Osteocyte (in vitro differentiated cells): ENCODE measurements around the gene ENOX1. TPM values are rescaled to one million over a fixed set of nuclear protein-coding genes. Genes with fewer than 3 reads are reported as not detected.

ENCODE experiments used
- DNase-seq: peaks from one replicate; pipeline ENCODE4 v3.0.0; 2021; ENCODE audit warnings: mixed read lengths; ENCODE audit not compliant: unreplicated experiment; ENCODE audit errors: extremely low spot score
- H3K27ac Mint-ChIP-seq: one replicate; pipeline ENCODE4 v1.8.0; 2021; ENCODE audit warnings: mild to moderate bottlenecking, mixed read lengths; ENCODE audit not compliant: unreplicated experiment
- H3K27me3 Mint-ChIP-seq: one replicate; pipeline ENCODE4 v1.8.0; 2021; ENCODE audit warnings: mixed read lengths; ENCODE audit not compliant: unreplicated experiment
- H3K36me3 Mint-ChIP-seq: one replicate; pipeline ENCODE4 v1.8.0; 2021; ENCODE audit warnings: mixed read lengths; ENCODE audit not compliant: unreplicated experiment
- H3K4me1 Mint-ChIP-seq: one replicate; pipeline ENCODE4 v1.8.0; 2021; ENCODE audit warnings: mixed read lengths; ENCODE audit not compliant: unreplicated experiment
- H3K4me3 Mint-ChIP-seq: one replicate; pipeline ENCODE4 v1.8.0; 2021; ENCODE audit warnings: mild to moderate bottlenecking, moderate library complexity, mixed read lengths; ENCODE audit not compliant: unreplicated experiment
- H3K9me3 Mint-ChIP-seq: one replicate; pipeline ENCODE4 v1.8.0; 2021; ENCODE audit warnings: mixed read lengths; ENCODE audit not compliant: unreplicated experiment
- total RNA-seq: library from RNA; stranded (reverse); gene quantifications from 2 replicates; pipeline ENCODE4 v1.2.1, GENCODE V29; 2021
- TF ChIP-seq, protein P1 (sequence below): fragments of 200-600 bp; sonication (generic); IDR thresholded peaks from 2 replicates; pipeline ENCODE4 v1.5.0; 2021; ENCODE audit warnings: antibody characterized with exemption, mild to moderate bottlenecking, moderate library complexity

Gene ENOX1
- total RNA-seq, 1 donor from 2014 or later, result 5.9 TPM

DNA sequence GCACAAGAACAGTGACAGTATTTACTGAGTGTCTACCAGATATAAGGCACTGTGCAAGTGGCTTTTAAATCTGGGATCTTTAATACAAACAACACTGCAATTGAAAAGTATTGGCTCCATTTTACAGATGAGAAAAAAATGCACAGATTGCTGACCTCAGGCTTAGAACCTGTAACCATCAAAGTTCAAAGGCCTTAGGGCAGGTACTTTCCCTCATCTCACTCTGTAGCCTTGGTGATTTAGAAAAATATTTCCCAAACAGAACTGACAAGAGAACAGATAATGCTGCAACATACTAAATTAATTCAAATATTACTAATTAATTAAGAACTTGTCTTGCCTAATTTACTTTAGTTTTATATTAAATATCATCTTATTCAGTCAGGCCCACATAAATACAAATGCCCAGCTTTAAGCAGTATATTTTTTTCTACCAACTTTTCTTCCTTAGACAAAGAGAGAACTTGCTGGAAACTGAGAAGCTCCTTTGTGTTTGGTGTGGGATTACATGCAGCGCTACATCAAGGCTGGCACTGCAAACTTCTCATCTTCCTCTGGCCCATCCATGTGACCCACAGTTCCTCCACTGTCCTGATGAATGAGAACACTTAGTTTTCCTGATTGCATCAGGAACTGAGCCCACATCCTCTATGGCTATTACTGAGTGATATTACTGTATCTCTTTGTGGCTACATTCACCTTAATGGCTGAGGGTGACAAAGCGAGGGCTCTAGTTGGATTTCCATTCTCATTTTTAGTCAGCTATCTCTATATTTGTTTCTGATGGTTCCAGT lies 302.1 kb downstream of the ENOX1 start:
- no peaks in the 10 kb centered on the region for H3K27me3 Mint-ChIP-seq
- no peaks in the 10 kb centered on the region for H3K9me3 Mint-ChIP-seq
- no peak overlapping the region for H3K27ac Mint-ChIP-seq
- H3K36me3 Mint-ChIP-seq, result peaks cover 4% of the 10 kb centered on the region
- DNase-seq, result no peak
- no peaks in the 10 kb centered on the region for H3K4me1 Mint-ChIP-seq
- TF ChIP-seq, protein P1, sequence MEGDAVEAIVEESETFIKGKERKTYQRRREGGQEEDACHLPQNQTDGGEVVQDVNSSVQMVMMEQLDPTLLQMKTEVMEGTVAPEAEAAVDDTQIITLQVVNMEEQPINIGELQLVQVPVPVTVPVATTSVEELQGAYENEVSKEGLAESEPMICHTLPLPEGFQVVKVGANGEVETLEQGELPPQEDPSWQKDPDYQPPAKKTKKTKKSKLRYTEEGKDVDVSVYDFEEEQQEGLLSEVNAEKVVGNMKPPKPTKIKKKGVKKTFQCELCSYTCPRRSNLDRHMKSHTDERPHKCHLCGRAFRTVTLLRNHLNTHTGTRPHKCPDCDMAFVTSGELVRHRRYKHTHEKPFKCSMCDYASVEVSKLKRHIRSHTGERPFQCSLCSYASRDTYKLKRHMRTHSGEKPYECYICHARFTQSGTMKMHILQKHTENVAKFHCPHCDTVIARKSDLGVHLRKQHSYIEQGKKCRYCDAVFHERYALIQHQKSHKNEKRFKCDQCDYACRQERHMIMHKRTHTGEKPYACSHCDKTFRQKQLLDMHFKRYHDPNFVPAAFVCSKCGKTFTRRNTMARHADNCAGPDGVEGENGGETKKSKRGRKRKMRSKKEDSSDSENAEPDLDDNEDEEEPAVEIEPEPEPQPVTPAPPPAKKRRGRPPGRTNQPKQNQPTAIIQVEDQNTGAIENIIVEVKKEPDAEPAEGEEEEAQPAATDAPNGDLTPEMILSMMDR, result no peak
- no peak overlapping the region for H3K4me3 Mint-ChIP-seq

DNA sequence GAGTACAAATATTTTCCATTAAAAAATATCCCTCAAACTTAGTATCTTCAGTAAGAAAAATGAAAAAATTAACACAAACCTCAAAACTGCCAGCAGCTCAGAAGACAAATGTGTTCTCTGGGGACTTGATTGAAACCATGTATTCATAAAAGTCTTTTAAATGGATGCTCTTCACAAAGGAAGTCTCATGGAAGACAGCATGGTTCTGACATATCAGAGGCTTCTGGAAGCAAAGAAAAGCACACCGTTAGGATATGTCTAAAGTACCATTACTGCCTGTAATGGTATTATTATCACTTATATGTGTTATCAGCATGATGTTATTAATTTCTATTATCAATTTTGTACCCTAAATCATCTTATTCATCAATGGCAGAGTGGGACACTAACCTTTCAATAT lies 302.8 kb downstream of the ENOX1 start:
- peaks cover under 1% of the 10 kb centered on the region for H3K4me1 Mint-ChIP-seq
- TF ChIP-seq, protein P1, result no peak

GRCh38 chr13:43482641-43483040 lies 304.1 kb downstream of the ENOX1 start:
- TF ChIP-seq, protein P1, result no peak
- no peak for DNase-seq
- Mint-ChIP-seq H3K4me3 (no peak overlapping the region), H3K4me1 (peaks cover 14% of the 10 kb centered on the region), H3K27ac (no peak overlapping the region), H3K9me3 (no peaks in the 10 kb centered on the region), H3K27me3 (no peaks in the 10 kb centered on the region), H3K36me3 (peaks cover 4% of the 10 kb centered on the region)

More for the DNA sequence above, 302.8 kb downstream of the ENOX1 start:
- no peak for DNase-seq
- no peak overlapping the region for H3K27ac Mint-ChIP-seq
- H3K9me3 Mint-ChIP-seq, result no peaks in the 10 kb centered on the region
- no peak overlapping the region for H3K4me3 Mint-ChIP-seq
- no peaks in the 10 kb centered on the region for H3K27me3 Mint-ChIP-seq
- peaks cover 4% of the 10 kb centered on the region for H3K36me3 Mint-ChIP-seq

GRCh38 chr13:43482026-43482425 lies 304.7 kb downstream of the ENOX1 start:
- peaks cover 19% of the 10 kb centered on the region for H3K4me1 Mint-ChIP-seq
- peaks cover 4% of the 10 kb centered on the region for H3K36me3 Mint-ChIP-seq
- no peaks in the 10 kb centered on the region for H3K9me3 Mint-ChIP-seq
- no peak for DNase-seq
- H3K27me3 Mint-ChIP-seq, result no peaks in the 10 kb centered on the region
- H3K4me3 Mint-ChIP-seq, result no peak overlapping the region
- TF ChIP-seq, protein P1, result no peak
- no peak overlapping the region for H3K27ac Mint-ChIP-seq

DNA sequence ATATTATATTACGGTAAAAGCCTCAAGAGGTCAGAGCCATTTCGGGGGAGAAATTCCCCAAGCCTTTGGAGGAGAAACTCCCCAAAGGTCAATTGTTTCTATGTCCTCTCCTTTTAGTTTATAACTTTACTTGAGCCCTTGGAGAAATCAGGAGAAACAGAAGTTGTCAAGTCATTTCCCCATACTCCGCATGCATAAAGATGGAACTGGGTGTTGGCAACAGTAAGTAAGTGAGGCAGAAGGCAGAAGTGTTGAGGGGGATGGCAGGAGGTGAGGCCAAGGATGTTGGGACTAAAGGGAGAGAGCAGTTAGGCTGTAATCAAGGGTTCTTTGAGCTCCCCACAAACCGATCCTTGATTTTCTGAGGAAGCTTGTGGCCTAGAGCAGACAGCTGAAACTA lies 307.9 kb downstream of the ENOX1 start:
- Mint-ChIP-seq H3K27ac (peak overlapping the region; percentile 57), H3K4me3 (no peak overlapping the region), H3K27me3 (no peaks in the 10 kb centered on the region), H3K4me1 (peaks cover 26% of the 10 kb centered on the region), H3K9me3 (no peaks in the 10 kb centered on the region), H3K36me3 (peaks cover 3% of the 10 kb centered on the region)
- no peak for DNase-seq
- TF ChIP-seq, protein P1, result no peak
